ENCODE results near the gene TMEM242. TPM values are rescaled to one million over a fixed set of nuclear protein-coding genes. Genes with fewer than 3 reads are reported as not detected.

Gene TMEM242
- total RNA-seq, 1 donor from 2014 or later = 9.7 TPM

GRCh38 chr6:157364705-157365104, 41.4 kb upstream of the TMEM242 start:
- Histone ChIP-seq H3K4me2 (ENCODE audit: low read length) (no peak overlapping the region), H3K9me3 (ENCODE audit: insufficient read depth, low read depth, low read length) (no peaks in the 10 kb centered on the region), H4K20me1 (ENCODE audit: insufficient read depth, low read length) (no peaks in the 10 kb centered on the region), H3K27me3 (ENCODE audit: insufficient read depth, low read length) (no peaks in the 10 kb centered on the region), H3K79me2 (ENCODE audit: insufficient read depth, low read length) (no peaks in the 10 kb centered on the region), H3K9ac (ENCODE audit: low read length) (no peak overlapping the region), H3K4me1 (ENCODE audit: insufficient read depth, low read length) (no peaks in the 10 kb centered on the region), H3K27ac (ENCODE audit: low read depth, low read length) (no peak overlapping the region), H2AFZ (ENCODE audit: low read depth, low read length) (no peak overlapping the region), H3K36me3 (ENCODE audit: insufficient read depth, low read length) (no peaks in the 10 kb centered on the region), H3K4me3 (ENCODE audit: insufficient read depth, low read depth, low read length) (no peak overlapping the region)
- FAIRE-seq (no peak), DNase-seq (ENCODE audit: low read depth) (no peak)
- Mint-ChIP-seq H3K27me3 (ENCODE audit: low read depth, unreplicated experiment) (peaks cover 4% of the 10 kb centered on the region), H3K36me3 (ENCODE audit: low read depth, unreplicated experiment) (no peaks in the 10 kb centered on the region), H3K27ac (ENCODE audit: unreplicated experiment) (no peak overlapping the region), H3K4me3 (ENCODE audit: unreplicated experiment) (no peak overlapping the region), H3K4me1 (ENCODE audit: low read depth, unreplicated experiment) (no peaks in the 10 kb centered on the region), H3K9me3 (ENCODE audit: unreplicated experiment) (no peaks in the 10 kb centered on the region)
- TF ChIP-seq CTCF (IDR thresholded peaks at IDR 0.05; ENCODE audit: insufficient read depth, low read depth, low read length) = no peak
- no peak for TF ChIP-seq EZH2 (IDR thresholded peaks at IDR 0.05; ENCODE audit: insufficient read depth, low read length)

GRCh38 chr6:157361886-157362285, 38.6 kb upstream of the TMEM242 start:
- H3K4me1 ChIP-seq (ENCODE audit: insufficient read depth, low read length) = no peaks in the 10 kb centered on the region
- Mint-ChIP-seq H3K9me3 (ENCODE audit: unreplicated experiment) (no peaks in the 10 kb centered on the region), H3K27ac (ENCODE audit: unreplicated experiment) (no peak overlapping the region), H3K36me3 (ENCODE audit: low read depth, unreplicated experiment) (no peaks in the 10 kb centered on the region), H3K4me3 (ENCODE audit: unreplicated experiment) (no peak overlapping the region), H3K4me1 (ENCODE audit: low read depth, unreplicated experiment) (no peaks in the 10 kb centered on the region), H3K27me3 (ENCODE audit: low read depth, unreplicated experiment) (peaks cover 11% of the 10 kb centered on the region)
- no peak overlapping the region for H3K4me3 ChIP-seq (ENCODE audit: insufficient read depth, low read depth, low read length)
- H3K36me3 ChIP-seq (ENCODE audit: insufficient read depth, low read length) = no peaks in the 10 kb centered on the region
- no peaks in the 10 kb centered on the region for H4K20me1 ChIP-seq (ENCODE audit: insufficient read depth, low read length)
- no peak overlapping the region for H2AFZ ChIP-seq (ENCODE audit: low read depth, low read length)
- no peak for FAIRE-seq
- H3K4me2 ChIP-seq (ENCODE audit: low read length) = no peak overlapping the region
- H3K9ac ChIP-seq (ENCODE audit: low read length) = no peak overlapping the region
- H3K27ac ChIP-seq (ENCODE audit: low read depth, low read length) = no peak overlapping the region
- TF ChIP-seq CTCF (IDR thresholded peaks at IDR 0.05; ENCODE audit: insufficient read depth, low read depth, low read length) = no peak
- no peak for TF ChIP-seq EZH2 (IDR thresholded peaks at IDR 0.05; ENCODE audit: insufficient read depth, low read length)
- no peak for DNase-seq (ENCODE audit: low read depth)
- no peaks in the 10 kb centered on the region for H3K79me2 ChIP-seq (ENCODE audit: insufficient read depth, low read length)
- no peaks in the 10 kb centered on the region for H3K9me3 ChIP-seq (ENCODE audit: insufficient read depth, low read depth, low read length)
- no peaks in the 10 kb centered on the region for H3K27me3 ChIP-seq (ENCODE audit: insufficient read depth, low read length)

- H3K4me1 Mint-ChIP-seq (ENCODE audit: low read depth, unreplicated experiment) = no peaks in the 10 kb centered on the region
- Histone ChIP-seq H3K4me2 (ENCODE audit: low read length) (no peak overlapping the region), H3K27ac (ENCODE audit: low read depth, low read length) (no peak overlapping the region), H3K9ac (ENCODE audit: low read length) (no peak overlapping the region), H2AFZ (ENCODE audit: low read depth, low read length) (no peak overlapping the region), H3K4me1 (ENCODE audit: insufficient read depth, low read length) (no peaks in the 10 kb centered on the region), H3K79me2 (ENCODE audit: insufficient read depth, low read length) (no peaks in the 10 kb centered on the region), H4K20me1 (ENCODE audit: insufficient read depth, low read length) (no peaks in the 10 kb centered on the region), H3K27me3 (ENCODE audit: insufficient read depth, low read length) (peaks cover 4% of the 10 kb centered on the region), H3K4me3 (ENCODE audit: insufficient read depth, low read depth, low read length) (no peak overlapping the region), H3K36me3 (ENCODE audit: insufficient read depth, low read length) (no peaks in the 10 kb centered on the region), H3K9me3 (ENCODE audit: insufficient read depth, low read depth, low read length) (no peaks in the 10 kb centered on the region)
- FAIRE-seq = no peak
- H3K36me3 Mint-ChIP-seq (ENCODE audit: low read depth, unreplicated experiment) = no peaks in the 10 kb centered on the region
- no peak overlapping the region for H3K4me3 Mint-ChIP-seq (ENCODE audit: unreplicated experiment)
- peaks cover 16% of the 10 kb centered on the region for H3K27me3 Mint-ChIP-seq (ENCODE audit: low read depth, unreplicated experiment)
- no peak overlapping the region for H3K27ac Mint-ChIP-seq (ENCODE audit: unreplicated experiment)
- no peak for TF ChIP-seq CTCF (IDR thresholded peaks at IDR 0.05; ENCODE audit: insufficient read depth, low read depth, low read length)
- TF ChIP-seq EZH2 (IDR thresholded peaks at IDR 0.05; ENCODE audit: insufficient read depth, low read length) = no peak
- no peaks in the 10 kb centered on the region for H3K9me3 Mint-ChIP-seq (ENCODE audit: unreplicated experiment)
- DNase-seq (ENCODE audit: low read depth) = no peak
These were observed 35.0 kb upstream of the TMEM242 start for GRCh38 chr6:157358287-157358686.

All from astrocyte (in vitro differentiated cells and primary cell).